NCI-H82 (cell line): ENCODE measurements around the gene FKBP1A.
A peak's percentile ranks its signal among the peaks of the same experiment; 100 is the strongest.

Experiments used
- DNase-seq: peaks from one replicate; lab custom pipeline; 2025; lab: John Stamatoyannopoulos, UW

FKBP1A gene

DNA sequence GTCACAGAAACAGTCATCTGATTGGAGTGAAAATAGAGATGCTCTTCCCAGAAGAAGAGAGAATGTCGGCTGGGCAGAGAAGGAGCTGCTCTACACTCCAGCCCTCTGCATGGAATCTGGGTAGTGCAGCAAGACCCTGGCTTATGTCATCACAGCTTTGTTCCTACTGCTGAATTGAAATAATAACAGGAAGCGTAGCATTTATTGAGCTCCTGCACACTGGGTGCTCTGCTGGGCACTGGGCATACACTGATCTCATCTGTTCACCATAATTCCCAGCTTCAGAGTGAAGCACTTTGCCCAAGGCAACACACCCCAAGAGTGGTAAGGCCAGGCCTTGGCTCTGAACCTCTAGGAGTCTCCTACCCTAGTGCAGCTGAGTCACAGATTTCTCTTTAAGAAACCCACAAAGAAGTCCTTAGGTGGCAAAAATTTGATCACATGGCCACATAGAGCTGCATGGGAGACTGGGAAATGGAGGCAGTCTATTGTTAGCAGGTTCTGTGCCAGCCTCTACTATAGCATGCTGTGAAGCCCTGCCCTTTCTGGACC, 60.0 kb downstream of the FKBP1A start:
- no peak for DNase-seq

DNA sequence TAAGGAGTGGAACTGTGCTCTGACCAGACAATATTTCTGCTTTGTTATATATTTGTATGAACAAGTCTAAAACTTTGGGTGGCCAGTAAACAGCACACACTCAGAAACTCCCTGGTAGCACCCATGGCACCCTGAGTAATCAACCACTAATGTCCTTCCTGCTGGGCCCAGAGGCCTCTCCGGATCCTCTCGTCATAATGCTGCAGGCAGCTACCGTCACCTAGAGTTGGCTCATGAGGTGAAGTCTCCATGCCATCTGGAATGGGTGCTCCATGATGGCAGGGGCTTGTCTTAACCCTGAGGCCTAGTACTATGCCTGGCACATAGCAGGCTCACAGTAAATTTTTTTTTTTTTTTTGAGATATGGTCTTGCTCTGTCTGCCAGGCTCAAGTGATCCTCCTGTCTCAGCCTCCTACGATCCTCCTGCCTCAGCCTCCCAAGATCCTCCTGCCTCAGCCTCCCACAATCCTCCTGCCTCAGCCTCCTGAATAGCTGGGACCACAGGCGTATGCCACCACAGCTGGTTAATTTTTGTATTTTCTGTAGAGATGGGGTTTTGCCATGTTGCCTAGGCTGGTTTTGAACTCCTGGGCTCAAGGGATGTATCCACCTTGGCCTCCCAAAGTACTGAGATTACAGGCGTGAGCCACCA, 60.9 kb downstream of the FKBP1A start:
- DNase-seq, result no peak

DNA sequence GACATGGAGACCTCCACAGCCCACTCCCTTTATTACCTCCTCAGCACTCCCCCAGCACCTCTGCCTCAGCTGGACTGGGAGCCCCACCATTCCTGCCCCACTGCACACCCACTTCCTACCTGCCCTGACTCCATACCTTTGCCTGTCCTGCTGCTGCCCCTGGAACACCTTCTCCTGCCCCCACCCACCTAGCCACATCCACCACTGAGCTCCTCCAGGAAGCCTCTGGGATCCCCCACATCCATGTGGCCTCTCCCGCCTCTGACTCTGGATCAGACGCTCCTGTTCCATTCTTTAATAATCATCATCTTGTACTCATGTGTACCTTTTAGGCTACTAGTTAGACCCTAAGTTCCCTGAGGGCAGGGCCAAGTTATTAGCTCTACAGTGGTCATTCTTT, 61.8 kb downstream of the FKBP1A start:
- no peak for DNase-seq

GRCh38 chr20:1330075-1330830, 62.6 kb downstream of the FKBP1A start:
- DNase-seq, result no peak

- DNase-seq, result no peak
These were observed 64.0 kb downstream of the FKBP1A start, which contains the start of gene SDCBP2 for GRCh38 chr20:1328680-1329330. Gene SDCBP2 (minus strand): TSS chr20:1329139. CDS start chr20:1320416, 8,723 bp downstream.

- DNase-seq, result no peak
These were observed 64.8 kb downstream of the FKBP1A start for GRCh38 chr20:1327827-1328679.

- DNase-seq, result no peak
These were observed 65.6 kb downstream of the FKBP1A start for GRCh38 chr20:1327241-1327653.

- no peak for DNase-seq
These were observed 66.6 kb downstream of the FKBP1A start for GRCh38 chr20:1326031-1326930.

DNA sequence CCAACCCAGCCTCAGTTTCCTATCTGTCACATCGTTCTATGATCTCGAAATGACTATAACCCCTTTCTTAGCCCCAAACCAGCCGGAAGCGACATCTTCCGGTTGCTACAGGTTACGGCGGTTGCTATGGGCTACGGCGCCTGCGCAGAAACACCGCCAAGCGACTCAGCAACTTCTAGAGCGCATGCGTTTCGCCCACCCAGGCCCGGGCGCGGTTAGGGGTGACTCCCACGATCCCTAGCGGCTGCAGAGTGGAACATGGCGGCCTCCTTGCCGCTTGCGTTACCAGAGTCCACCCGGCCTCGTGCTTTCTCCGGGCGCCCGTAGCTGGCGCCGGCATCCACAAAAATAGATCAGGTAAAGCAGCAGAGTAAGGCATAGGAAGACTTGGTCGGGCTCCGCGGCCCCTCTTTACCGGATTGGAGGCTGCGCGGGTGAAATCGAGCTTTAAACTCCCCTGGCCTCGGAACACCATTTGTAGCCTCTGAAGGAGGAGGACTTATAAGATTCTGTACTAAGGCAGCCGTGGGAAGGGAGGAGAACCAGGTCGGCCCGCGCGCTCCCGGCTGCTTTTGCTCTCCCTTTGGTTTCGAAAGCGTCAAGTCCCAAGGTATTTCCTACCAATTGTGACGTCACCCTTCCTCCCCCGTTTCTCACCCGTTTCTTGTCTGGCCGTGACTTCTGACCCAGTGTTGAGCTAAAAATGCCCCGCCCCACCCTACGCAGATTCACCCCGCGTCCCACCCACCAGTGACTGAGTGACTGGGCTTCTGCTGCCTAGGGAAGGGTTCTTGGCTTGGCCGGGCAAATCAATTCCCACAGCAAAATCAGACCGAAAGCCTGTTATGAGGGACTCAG, 67.5 kb downstream of the FKBP1A start:
- peak; percentile 98 for DNase-seq

DNA sequence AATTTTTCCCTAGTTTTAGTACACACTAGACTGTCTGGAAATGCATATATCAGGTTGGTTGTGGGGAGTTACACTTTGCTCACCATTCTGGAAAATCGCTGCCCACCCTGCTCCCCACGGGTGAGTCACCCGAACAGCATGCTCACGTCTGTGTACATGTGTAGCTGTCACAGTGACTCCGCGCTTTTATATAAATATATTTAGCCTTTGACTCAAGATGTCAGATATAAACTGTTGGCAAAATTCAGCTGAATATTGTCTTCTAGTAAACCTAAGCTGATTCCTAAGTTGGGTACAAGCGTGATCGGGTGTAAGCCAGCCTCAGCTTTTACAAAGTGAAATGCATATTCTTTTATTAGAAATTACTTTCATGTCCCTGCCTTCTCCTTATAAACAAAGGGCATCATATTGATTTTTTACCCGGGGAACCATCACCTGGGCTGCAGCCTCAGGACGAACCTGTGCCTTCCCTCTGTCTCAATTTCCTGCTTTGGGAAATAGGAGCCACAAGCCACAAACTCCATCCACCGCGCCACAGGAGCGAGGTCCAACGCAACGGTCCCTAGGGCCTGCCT, 68.2 kb downstream of the FKBP1A start:
- DNase-seq, result no peak

DNA sequence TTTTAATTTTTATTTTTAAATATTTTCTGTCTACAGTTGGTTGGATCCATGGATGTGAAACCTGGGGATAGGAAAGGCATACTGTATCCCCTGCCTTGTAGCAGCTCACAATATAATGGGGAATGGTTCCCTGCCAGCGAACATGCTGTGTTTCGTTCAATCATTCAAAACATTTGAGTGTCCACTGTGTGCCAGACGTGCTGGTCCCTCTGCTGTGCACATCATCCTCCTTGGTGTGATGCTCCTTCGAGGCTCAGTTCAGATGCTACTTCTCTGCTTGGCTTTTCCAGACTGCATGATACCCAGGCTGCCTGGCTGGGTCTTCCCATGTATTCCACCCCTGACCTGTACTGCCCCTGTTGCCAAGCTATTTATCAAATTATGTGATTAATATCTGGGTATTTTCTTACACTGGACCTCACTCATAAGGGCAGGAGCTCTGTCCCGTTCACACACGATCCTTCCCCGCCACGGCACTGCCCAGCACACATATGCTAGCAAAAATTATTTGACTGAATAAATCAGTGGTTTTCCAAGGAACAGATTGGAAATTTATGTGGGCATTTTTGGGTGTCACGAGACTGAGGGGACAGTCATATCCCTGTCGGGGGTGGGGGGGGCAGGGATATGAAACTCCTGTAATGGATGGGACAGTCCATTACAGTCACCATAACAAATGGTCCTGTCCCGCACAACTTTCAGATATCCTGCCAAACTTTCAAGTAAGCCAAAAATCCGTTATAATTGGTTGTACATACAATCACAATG, 68.8 kb downstream of the FKBP1A start:
- no peak for DNase-seq

- no peak for DNase-seq
These were observed 69.6 kb downstream of the FKBP1A start for GRCh38 chr20:1323256-1323655.

- no peak for DNase-seq
These were observed 70.2 kb downstream of the FKBP1A start for GRCh38 chr20:1322511-1323245.

DNA sequence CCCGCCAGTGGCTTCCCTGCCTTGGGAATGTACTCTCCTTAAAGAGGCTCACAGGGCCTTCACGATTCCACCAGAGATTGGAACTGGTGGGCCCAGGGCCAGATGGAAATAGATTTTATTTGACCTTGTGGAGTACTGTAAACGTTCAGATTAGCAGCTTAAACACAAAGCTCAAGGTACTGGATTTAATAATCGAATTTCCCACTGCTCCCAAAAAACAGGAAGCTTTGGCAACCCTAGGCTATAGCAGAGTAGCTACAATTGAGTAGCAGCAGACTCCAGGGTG, 71.3 kb downstream of the FKBP1A start:
- no peak for DNase-seq

- DNase-seq, result no peak
These were observed 71.8 kb downstream of the FKBP1A start for GRCh38 chr20:1320902-1321653.

- DNase-seq, result no peak
These were observed 72.8 kb downstream of the FKBP1A start for GRCh38 chr20:1320016-1320415.

DNA sequence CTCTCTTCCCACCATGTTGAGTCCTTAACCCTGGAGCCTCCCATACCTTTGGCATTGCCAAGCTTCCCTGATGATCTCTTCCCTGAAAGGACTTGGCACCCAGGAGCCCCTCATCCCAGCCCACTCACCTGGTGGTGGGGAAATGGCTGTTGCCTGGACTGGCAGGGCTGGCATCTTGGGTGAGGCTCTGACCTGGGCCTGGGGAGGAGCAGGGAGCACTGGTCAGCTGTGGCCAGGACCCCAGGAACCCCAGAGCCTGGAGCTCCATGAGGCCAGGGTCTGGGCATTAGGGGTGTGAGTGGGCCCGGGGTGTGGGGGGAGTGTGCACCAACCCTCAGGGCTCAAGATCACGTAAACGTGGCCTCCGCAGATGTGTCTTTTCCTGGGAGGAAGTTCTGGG, 73.4 kb downstream of the FKBP1A start:
- no peak for DNase-seq
